ENCODE data around the gene HIVEP1.

- TF ChIP-seq, protein P1, sequence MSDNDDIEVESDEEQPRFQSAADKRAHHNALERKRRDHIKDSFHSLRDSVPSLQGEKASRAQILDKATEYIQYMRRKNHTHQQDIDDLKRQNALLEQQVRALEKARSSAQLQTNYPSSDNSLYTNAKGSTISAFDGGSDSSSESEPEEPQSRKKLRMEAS (IDR thresholded peaks at IDR 0.05), result no peak
- TF ChIP-seq GABPA (IDR thresholded peaks at IDR 0.05 in 1 of 2, conservative IDR thresholded peaks at IDR 0.05 in 1 of 2), result no peak
- TF ChIP-seq CTCF (IDR thresholded peaks at IDR 0.05; ENCODE audit: low read depth, low read length, missing input control), result no peak
- no peak for TF ChIP-seq TAF1 (conservative IDR thresholded peaks at IDR 0.05)
Measured at GRCh38 chr6:12009876-12010634, 2.1 kb upstream of the HIVEP1 start.
